G401 (cell line): ENCODE measurements around the gene ERFL. TPM values are rescaled to one million over a fixed set of nuclear protein-coding genes. Genes with fewer than 3 reads are reported as not detected.
"Not testable (repeated sequence)": the region's sequence is repeated elsewhere in the genome, so short reads cannot be mapped to it uniquely, and the experiment has no call there.

ENCODE experiments used
- DNase-seq: peaks from one replicate; pipeline ENCODE4 v3.0.0-alpha.2; 2015; ENCODE audit warnings: low spot score
- in situ Hi-C: cut with HindIII; loops from 2 replicates; pipeline ENCODE4 v1.10.0; 2016; ENCODE audit warnings: low sequenced_read_pairs, mixed read lengths
- total RNA-seq: library from RNA; depleted of rRNA; stranded (reverse); fragments of >200 nt; shearing (Covaris generic); gene quantifications from 2 replicates; pipeline ENCODE4 v1.2.3, GENCODE V29; 2014

Gene ERFL
- total RNA-seq, 1 experiment from 2014 or later = not detected

DNA sequence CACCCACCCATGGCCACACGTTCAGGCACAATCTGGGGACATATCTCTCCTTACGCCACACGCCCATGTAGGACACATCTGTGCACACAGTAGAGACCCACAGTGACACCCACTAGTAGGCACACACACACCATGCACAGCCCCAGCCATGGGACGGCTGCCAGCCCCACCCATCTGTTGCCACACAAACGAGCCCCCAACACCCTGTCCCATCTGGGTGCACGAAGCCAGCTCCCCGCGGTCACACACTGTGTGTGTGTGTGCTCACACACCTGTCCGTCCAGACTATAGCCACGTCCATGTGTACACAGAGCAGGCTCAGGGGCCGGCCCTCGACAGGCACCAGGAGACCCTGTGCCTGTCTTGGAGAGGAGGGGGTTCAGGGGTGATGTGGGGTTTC is 10.6 kb downstream of the ERFL start:
- DNase-seq = no peak
- in situ Hi-C loops = no loop called here

DNA sequence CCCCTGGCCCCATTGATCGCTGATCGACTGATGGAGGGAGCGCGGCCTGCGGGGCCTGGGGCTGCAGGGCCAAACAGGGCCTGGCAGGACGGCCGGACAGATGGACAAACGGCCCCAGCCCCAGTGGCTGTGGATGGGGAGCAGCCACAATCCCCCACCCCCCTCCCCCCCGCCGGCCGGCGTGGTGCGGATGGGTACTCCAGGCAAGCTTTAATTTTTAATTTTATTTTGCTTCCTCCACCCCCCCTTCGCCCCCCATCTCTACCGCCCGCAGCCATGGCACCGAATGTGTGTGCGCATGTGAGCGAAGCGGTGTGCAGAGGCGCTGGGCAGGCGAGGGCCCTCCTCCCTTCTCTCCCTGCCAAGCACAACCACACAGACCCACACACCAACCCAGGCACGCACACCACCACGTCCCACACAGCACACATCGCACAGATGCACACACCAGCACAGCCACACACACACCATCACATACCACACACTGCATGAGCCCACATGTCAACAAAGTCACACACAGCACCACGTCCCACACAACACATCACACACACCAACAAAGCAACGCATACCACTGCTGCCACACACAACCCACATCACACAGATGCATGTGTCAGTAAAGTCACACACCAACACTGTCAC is 12.4 kb downstream of the ERFL start:
- in situ Hi-C loops = no loop called here
- no peak for DNase-seq

- no peak for DNase-seq
- in situ Hi-C loops = no loop called here
These were observed 13.1 kb downstream of the ERFL start for GRCh38 chr19:41915021-41915775.

- not testable (repeated sequence) for DNase-seq
These were observed 13.8 kb downstream of the ERFL start for GRCh38 chr19:41914424-41914834.

GRCh38 chr19:41913538-41914423 is 14.5 kb downstream of the ERFL start:
- no peak for DNase-seq
- in situ Hi-C loops = no loop called here

More at GRCh38 chr19:41914424-41914834, 13.8 kb downstream of the ERFL start:
- in situ Hi-C loops = not testable (repeated sequence)

DNA sequence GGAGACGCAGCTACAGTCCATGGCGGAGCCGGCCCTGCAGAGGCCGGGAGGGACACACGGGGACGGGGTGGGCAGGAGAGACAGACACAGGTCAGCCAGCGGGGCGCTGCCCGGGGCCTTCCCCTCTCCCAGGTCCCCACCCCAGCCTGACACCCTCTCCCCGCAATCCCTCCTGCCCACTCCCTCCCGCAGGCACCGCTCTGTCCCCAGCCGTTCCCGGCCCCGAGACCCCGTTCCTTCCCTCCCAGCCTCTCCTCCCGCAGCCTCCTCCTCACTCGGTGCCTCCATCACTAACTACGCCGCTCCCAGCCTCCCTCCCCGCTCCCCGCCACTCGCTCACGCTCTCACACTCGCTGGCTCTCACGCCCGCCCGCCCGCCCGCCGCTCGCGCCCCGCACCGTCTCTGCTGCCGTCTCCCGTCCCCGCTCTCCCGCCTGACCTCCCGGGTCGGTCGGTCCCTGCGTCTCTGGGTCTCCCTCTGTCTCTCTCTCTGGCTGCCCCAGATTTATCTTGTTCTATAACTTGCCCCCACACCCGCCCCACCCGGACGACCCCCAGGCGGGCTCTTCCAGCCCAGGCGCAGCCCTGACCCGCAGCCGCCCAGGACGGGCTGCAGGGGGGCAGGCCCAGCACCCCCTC is 15.2 kb downstream of the ERFL start:
- DNase-seq = no peak

DNA sequence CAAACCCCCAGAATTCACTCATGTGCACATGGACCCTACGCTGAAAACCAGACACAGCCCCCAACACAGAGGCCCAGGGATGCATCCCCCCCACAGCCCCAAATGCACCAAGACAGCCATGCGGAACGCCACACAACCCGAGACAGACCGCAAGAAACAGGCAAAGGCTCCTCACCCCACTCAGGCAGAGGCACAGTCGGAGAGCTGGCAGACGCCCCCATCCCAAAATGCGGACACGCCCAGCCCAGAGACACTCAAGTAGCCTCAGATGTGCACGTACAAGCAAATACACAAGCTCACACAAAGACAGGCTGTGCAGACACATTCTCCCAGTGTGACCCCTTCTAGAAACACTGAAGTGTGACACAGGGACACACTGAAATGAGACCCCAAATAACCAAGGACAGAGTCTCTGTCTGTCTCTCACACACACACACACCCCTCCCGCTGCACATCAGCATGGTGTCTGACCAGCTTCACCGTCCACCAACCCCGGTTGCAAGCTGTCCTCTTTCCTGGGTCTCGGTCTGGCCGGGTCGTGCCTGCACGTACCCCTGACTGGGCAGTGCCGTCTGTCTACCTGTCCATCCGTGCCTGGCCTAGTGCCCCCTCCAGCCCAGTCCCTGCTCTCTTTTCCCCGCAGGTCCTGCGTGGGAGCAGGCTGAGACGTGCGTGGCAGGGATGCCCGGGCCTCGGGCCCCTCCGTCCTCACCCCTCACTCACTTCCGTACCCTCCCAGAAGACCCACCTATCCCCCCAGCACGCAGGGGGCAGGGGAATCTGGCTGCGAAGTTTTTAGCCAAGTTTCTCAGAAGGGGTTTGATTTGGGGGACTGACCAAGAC is 16.1 kb downstream of the ERFL start:
- in situ Hi-C loops = no loop called here
- DNase-seq = no peak

More for the DNA sequence above, 15.2 kb downstream of the ERFL start:
- in situ Hi-C loops = no loop called here

DNA sequence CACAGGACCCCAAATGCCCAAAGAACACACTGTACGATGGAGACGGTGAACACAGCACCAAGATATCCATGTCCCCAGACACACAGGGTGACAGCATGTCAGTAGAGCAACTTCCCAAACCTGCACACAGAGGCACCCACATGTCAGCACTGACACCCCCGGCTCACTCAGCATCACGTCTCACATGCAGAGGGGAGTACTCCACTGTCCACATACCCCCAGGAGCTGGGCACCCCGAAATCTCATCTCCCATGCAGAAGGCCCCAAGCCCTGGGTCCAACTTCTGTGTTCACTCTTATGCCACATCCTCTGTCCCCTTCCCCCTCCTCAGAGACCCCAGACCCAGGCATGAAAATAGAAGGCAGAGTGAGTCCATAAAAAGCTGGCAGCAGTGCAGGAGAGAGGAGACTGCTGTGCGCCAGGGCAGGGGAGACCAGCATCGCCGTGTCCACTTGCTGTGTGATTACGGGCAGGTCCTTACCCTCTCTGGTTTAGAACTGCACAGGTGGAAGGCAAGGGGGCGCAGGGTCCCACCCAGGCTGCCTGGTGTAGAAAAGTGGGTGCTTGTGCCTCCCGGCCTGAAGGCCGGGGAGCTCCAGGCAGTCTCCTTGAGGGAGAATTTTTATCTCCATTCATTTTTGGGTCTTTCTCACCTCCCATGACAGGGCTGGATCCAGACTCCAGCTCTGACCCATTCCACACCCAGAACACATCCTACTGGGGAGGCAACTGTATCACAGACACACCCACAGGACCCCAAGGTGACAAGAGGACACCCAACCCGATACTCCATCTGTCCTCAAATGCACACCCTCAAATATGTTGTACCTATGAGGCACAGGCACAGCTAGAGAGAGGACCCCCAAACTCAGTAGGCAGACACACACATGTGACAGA is 17.0 kb downstream of the ERFL start:
- in situ Hi-C loops = no loop called here
- no peak for DNase-seq

- no peak for DNase-seq
- in situ Hi-C loops = no loop called here
These were observed 17.8 kb downstream of the ERFL start for GRCh38 chr19:41910240-41910991.

DNA sequence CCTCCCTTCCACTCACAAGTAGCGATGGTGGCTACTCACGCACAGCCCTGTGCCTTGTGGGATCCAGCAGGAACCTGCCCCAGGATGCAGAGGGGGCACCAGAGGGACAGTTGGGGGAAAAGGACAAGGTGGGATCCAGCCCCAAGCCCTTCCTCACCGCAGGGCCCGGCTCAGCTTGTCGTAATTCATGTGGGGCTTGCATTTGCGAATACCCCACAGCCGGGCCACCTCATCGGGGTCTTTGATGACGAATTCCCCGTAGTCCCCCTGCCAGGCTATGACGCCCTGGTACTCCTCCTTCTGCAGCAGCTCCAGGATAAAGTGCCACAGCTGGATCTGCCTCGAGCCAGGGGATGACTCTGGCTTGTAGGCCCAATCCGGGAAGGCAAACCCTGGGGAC is 18.5 kb downstream of the ERFL start:
- DNase-seq = no peak
- in situ Hi-C loops = no loop called here

- in situ Hi-C loops = no loop called here
- no peak for DNase-seq
These were observed 19.4 kb downstream of the ERFL start for GRCh38 chr19:41908724-41909464.

DNA sequence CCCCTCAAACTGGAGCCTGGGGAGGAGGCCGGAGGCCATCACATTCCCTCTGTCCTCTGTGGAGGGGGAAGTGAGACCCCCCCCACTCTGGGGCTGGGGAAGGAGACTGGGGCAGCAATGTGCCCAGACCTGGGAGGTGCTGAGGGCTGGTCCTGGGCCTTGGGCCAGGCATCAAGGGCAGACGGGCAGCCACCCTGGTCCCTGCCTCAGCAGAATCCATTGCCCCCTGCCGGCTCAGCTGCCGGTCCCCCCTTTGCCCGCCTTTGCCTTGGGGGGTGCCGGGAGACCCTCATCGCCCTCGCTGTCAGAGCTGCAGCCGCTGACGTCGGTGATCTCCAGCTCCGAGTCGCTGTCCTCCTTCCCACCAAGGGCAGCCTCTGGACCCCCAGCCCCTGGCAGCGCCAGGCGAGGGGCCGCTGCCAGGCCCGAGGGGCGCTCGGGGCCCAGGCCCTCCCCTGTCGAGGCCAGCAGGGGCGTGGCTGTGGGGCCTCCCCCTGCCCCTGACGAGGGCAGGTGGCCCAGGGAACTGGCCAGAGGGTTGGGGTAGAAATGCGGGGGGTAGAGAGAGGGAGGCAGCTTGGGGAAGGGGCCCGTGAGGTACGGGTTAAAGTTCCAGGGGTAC is 20.1 kb downstream of the ERFL start:
- in situ Hi-C loops = no loop called here
- no peak for DNase-seq

GRCh38 chr19:41906916-41907680 is 21.2 kb downstream of the ERFL start:
- no peak for DNase-seq
- in situ Hi-C loops = no loop called here

DNA sequence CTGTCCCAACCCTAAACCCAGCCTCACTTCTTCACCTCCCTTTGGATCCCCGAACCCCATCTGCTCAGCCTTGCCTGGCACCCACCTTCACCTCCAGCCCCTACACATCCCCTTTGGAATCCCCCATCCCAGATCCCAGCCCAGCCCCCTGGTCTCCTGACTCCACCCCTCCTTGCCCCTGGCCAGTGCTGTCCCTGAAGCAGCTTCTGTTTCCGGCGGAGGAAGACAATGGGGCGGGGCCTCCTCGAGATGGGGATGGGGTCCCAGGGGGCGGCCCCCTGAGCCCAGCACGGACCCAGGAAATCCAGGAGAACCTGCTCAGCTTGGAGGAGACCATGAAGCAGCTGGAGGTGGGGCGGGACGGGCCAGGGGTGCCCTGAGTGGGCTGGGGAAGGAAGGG is 22.0 kb downstream of the ERFL start:
- in situ Hi-C loops = no loop called here
- DNase-seq = no peak

GRCh38 chr19:41905273-41906002 is 22.8 kb downstream of the ERFL start:
- DNase-seq = no peak
- in situ Hi-C loops = no loop called here
